ENCODE data around the gene ENPP3.

DNA sequence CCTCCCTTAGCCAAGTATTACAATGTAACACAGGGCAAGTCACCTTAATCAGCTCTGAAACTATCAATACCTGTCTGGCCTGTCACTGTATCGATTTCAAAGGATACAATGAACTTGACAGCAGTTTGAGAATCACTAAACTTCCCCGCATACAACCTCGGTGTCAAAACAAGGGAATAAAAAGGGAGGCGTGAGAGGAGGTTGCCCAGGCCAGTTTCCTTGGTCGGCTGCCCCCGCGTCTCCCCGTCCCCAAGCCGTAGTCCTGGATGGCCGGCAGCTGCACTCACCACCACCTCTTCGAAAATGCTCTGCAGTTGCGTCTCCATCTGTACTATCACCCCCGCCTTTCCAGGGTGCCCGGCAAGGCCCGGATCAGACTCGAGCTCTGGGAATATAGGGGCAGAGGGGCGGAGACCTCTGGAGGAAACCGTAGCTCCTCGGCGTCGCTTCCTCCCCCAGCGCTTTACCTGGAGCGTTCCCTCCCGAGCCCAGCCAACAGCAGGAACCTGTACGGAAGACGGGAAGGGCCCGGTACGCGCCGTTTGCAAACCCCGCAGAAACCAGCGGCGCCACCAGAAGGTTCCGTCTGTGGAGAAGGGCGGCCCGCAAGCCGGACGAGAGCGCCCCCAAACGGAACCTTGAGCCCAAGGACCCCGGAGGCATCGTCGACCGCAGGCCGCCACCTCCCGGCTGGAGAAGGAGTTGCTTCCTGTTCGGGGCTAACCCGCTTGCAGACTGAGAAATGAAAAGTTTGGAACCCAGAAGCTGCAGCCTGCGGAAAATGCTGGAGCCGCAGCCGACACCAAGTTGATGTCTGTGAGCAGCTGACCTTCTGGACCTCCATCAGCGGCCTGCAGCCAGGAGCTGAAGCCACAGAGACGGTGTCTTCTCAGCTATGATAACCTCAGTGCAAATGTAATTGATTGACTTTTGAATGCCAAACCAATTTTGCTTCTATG, 9.1 kb upstream of the ENPP3 start, which contains the start of gene MED23:
- TF ChIP-seq, protein P1, sequence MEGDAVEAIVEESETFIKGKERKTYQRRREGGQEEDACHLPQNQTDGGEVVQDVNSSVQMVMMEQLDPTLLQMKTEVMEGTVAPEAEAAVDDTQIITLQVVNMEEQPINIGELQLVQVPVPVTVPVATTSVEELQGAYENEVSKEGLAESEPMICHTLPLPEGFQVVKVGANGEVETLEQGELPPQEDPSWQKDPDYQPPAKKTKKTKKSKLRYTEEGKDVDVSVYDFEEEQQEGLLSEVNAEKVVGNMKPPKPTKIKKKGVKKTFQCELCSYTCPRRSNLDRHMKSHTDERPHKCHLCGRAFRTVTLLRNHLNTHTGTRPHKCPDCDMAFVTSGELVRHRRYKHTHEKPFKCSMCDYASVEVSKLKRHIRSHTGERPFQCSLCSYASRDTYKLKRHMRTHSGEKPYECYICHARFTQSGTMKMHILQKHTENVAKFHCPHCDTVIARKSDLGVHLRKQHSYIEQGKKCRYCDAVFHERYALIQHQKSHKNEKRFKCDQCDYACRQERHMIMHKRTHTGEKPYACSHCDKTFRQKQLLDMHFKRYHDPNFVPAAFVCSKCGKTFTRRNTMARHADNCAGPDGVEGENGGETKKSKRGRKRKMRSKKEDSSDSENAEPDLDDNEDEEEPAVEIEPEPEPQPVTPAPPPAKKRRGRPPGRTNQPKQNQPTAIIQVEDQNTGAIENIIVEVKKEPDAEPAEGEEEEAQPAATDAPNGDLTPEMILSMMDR (IDR thresholded peaks at IDR 0.05): peak; percentile 85 to 89 (median 89)
- TF ChIP-seq POLR2A (IDR thresholded peaks at IDR 0.05): no peak

All from testis (tissue), 2 donors.